Body of pancreas (tissue), 4 donors: ENCODE results near the gene WDR41.

Experiments used
- POLR2A ChIP-seq, 3 donors: fragments of 450-650 bp; IDR thresholded peaks; one replicate each; pipeline ENCODE4 v1.6.1; 2016; ENCODE audit warnings: antibody characterized with exemption in 3 of 3, mild to moderate bottlenecking in 2 of 3
- TF ChIP-seq, protein P1 (sequence below), 7 experiments: fragments of 450-650 bp in 4 of 7; fragments of 200-600 bp in 3 of 7; sonication (generic) in 3 of 7; IDR thresholded peaks; one replicate each; pipeline ENCODE4 v1.5.1; 2016 to 2019; ENCODE audit warnings: antibody characterized with exemption in 7 of 7

DNA sequence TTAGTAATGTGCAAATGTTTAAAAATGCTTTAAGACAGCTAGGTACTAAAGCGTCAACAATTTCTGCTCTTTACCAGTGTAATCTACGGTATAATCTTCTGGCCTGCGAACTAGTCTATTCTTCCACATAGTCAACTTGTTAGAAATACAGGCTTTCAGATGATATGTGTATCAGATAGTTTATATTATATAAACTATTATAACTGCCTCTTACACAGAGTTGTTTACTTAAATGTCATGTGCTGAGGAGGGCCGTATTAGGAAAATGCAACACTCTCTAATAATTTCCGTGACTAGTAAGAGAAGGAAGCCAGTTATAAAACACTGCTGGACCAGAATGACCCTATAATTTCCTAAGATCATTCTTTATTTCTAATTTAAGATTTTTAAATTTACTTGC is 63.6 kb downstream of the WDR41 start:
- TF ChIP-seq POLR2A (IDR thresholded peaks at IDR 0.05): no peak
- TF ChIP-seq, protein P1, sequence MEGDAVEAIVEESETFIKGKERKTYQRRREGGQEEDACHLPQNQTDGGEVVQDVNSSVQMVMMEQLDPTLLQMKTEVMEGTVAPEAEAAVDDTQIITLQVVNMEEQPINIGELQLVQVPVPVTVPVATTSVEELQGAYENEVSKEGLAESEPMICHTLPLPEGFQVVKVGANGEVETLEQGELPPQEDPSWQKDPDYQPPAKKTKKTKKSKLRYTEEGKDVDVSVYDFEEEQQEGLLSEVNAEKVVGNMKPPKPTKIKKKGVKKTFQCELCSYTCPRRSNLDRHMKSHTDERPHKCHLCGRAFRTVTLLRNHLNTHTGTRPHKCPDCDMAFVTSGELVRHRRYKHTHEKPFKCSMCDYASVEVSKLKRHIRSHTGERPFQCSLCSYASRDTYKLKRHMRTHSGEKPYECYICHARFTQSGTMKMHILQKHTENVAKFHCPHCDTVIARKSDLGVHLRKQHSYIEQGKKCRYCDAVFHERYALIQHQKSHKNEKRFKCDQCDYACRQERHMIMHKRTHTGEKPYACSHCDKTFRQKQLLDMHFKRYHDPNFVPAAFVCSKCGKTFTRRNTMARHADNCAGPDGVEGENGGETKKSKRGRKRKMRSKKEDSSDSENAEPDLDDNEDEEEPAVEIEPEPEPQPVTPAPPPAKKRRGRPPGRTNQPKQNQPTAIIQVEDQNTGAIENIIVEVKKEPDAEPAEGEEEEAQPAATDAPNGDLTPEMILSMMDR (IDR thresholded peaks at IDR 0.05): no peak
